GM12892 (cell line): ENCODE measurements around the gene MRPL1.

ENCODE experiments used
- DNase-seq: peaks from one replicate; pipeline ENCODE4 v3.0.0; 2011; ENCODE audit not compliant: insufficient read length
- FAIRE-seq: peaks from 2 replicates; lab custom pipeline; 2011; peaks lifted over from hg19 to GRCh38; lab: Jason Lieb, UNC
- POLR2A ChIP-seq: IDR thresholded peaks from 2 replicates; pipeline ENCODE4 v1.6.1; 2011; ENCODE audit warnings: low read depth, low read length, control low read depth
- POLR2AphosphoS5 ChIP-seq: IDR thresholded peaks from 2 replicates; pipeline ENCODE4 v1.6.1; 2011; ENCODE audit warnings: low read depth, low read length, control low read depth
- TAF1 ChIP-seq: IDR thresholded peaks from 2 replicates; pipeline ENCODE4 v1.6.1; 2011; ENCODE audit warnings: low read depth, mild to moderate bottlenecking, control low read depth, low read length, borderline replicate concordance

Gene MRPL1

GRCh38 chr4:77821775-77822174 lies 40.9 kb upstream of the MRPL1 start:
- no peak for TF ChIP-seq TAF1
- no peak for TF ChIP-seq POLR2AphosphoS5
- TF ChIP-seq POLR2A = no peak
- DNase-seq = no peak

GRCh38 chr4:77826275-77826674 lies 36.4 kb upstream of the MRPL1 start:
- TF ChIP-seq POLR2A = no peak
- no peak for TF ChIP-seq TAF1
- no peak for TF ChIP-seq POLR2AphosphoS5
- DNase-seq (no peak), FAIRE-seq (peak; percentile 27)

More at GRCh38 chr4:77821775-77822174, 40.9 kb upstream of the MRPL1 start:
- peak; percentile 50 for FAIRE-seq

- peak; percentile 27 for FAIRE-seq
- TF ChIP-seq POLR2AphosphoS5 = no peak
- TF ChIP-seq POLR2A = no peak
- TF ChIP-seq TAF1 = no peak
- no peak for DNase-seq
Measured at GRCh38 chr4:77827343-77827742, 35.3 kb upstream of the MRPL1 start.

GRCh38 chr4:77833126-77833724 lies 29.4 kb upstream of the MRPL1 start:
- DNase-seq (no peak), FAIRE-seq (no peak)
- TF ChIP-seq POLR2A = no peak
- TF ChIP-seq TAF1 = no peak
- TF ChIP-seq POLR2AphosphoS5 = no peak

- DNase-seq (no peak), FAIRE-seq (no peak)
- no peak for TF ChIP-seq POLR2AphosphoS5
- TF ChIP-seq TAF1 = no peak
- TF ChIP-seq POLR2A = no peak
Measured at GRCh38 chr4:77834403-77834802, 28.2 kb upstream of the MRPL1 start.

GRCh38 chr4:77843628-77844027 lies 19.0 kb upstream of the MRPL1 start:
- TF ChIP-seq TAF1 = no peak
- no peak for TF ChIP-seq POLR2A
- no peak for TF ChIP-seq POLR2AphosphoS5
- FAIRE-seq (no peak), DNase-seq (no peak)

- TF ChIP-seq POLR2AphosphoS5 (no peak), TAF1 (no peak), POLR2A (no peak)
- FAIRE-seq = no peak
Measured at GRCh38 chr4:77844363-77844762, 18.3 kb upstream of the MRPL1 start.

GRCh38 chr4:77845400-77845799 lies 17.2 kb upstream of the MRPL1 start:
- no peak for TF ChIP-seq POLR2AphosphoS5
- no peak for TF ChIP-seq POLR2A
- TF ChIP-seq TAF1 = no peak
- DNase-seq (no peak), FAIRE-seq (no peak)

More at GRCh38 chr4:77844363-77844762, 18.3 kb upstream of the MRPL1 start:
- DNase-seq = no peak

- no peak for FAIRE-seq
- no peak for DNase-seq
- TF ChIP-seq TAF1 (no peak), POLR2AphosphoS5 (no peak), POLR2A (no peak)
Measured at GRCh38 chr4:77845929-77846328, 16.7 kb upstream of the MRPL1 start.

- no peak for DNase-seq
- FAIRE-seq = no peak
- no peak for TF ChIP-seq POLR2A
- TF ChIP-seq TAF1 = no peak
- no peak for TF ChIP-seq POLR2AphosphoS5
Measured at GRCh38 chr4:77848508-77848907, 14.1 kb upstream of the MRPL1 start.

GRCh38 chr4:77849278-77849965 lies 13.2 kb upstream of the MRPL1 start:
- DNase-seq = no peak
- no peak for FAIRE-seq
- no peak for TF ChIP-seq POLR2A
- no peak for TF ChIP-seq TAF1
- no peak for TF ChIP-seq POLR2AphosphoS5

- FAIRE-seq = no peak
- TF ChIP-seq POLR2A (peak; percentile 20; the same call in 1 of the 2 replicates), TAF1 (no peak), POLR2AphosphoS5 (no peak)
- no peak for DNase-seq
Measured at GRCh38 chr4:77852892-77853495, 9.6 kb upstream of the MRPL1 start.
